Heart left ventricle (tissue), 13 donors: ENCODE measurements around the gene KMT5B.

ENCODE experiments used
- POLR2A ChIP-seq, 2 donors: fragments of 450-650 bp; IDR thresholded peaks; one replicate each; pipeline ENCODE4 v1.6.1; 2017; ENCODE audit warnings: antibody characterized with exemption in 2 of 2, mild to moderate bottlenecking in 2 of 2, moderate library complexity in 2 of 2
- TF ChIP-seq, protein P1 (sequence below), 12 donors: fragments of 200-600 bp; sonication (generic) in 4 of 12; IDR thresholded peaks; one replicate each; pipeline versions ENCODE4 v1.5.0 to v1.8.0; 2018 to 2022; ENCODE audit warnings: antibody characterized with exemption in 12 of 12, mild to moderate bottlenecking in 5 of 12
- donor health status: ischemic (EF 13 %, LVEDD 7.1; RV severe dilation, severe dysfunction).
- donor health status: DM: no; HTN: yes; CAD: no.
- donor health status: DM: no; HTN: no; CAD: no.
- donor health status: ischemic (EF 25% LVEDD 6.9; RV normal size, moderate dysfunction).
- donor health status: ischemic (EF 25% LVEDD 5.7; RV mildly dilated, moderate dysfunction).
- donor health status: ischemic (EF 35%, LVEDD 5.7; RV mildly dilated, moderate dysfunction).
- donor health status: nonischemic (EF 11% LVEDD 7.7; RV severe dilation, severe dysfunction).
- donor health status: DM: yes; HTN: yes; CAD: no.
- donor health status: PGD.
- donor health status: ischemic (EF 29% LVEDD 5.4; RV normal size, mild dysfunction).
- donor health status: nonischemic (EF 23%, LVEDD 6.1; RV moderate dilation, normal function).

DNA sequence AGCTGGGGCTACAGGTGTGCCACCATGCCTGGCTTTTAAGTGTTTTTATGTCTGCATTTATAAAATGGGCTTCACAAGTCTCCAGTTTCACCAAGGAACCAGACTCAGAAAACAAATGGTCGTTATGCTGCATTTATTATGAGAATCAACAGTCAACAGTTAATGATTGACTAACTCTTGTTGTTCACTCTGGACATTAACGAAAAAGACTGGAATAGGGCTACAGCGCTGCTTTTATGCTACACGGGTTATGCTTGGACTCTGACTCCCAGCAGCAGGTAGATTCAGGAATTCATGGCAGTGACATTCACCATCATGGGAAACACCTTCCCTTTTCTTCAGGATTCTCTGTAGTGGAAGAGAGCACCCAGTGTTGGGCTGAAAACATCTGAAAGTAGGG, 47.5 kb downstream of the KMT5B start:
- TF ChIP-seq POLR2A (IDR thresholded peaks at IDR 0.05): no peak
- TF ChIP-seq, protein P1, sequence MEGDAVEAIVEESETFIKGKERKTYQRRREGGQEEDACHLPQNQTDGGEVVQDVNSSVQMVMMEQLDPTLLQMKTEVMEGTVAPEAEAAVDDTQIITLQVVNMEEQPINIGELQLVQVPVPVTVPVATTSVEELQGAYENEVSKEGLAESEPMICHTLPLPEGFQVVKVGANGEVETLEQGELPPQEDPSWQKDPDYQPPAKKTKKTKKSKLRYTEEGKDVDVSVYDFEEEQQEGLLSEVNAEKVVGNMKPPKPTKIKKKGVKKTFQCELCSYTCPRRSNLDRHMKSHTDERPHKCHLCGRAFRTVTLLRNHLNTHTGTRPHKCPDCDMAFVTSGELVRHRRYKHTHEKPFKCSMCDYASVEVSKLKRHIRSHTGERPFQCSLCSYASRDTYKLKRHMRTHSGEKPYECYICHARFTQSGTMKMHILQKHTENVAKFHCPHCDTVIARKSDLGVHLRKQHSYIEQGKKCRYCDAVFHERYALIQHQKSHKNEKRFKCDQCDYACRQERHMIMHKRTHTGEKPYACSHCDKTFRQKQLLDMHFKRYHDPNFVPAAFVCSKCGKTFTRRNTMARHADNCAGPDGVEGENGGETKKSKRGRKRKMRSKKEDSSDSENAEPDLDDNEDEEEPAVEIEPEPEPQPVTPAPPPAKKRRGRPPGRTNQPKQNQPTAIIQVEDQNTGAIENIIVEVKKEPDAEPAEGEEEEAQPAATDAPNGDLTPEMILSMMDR (IDR thresholded peaks at IDR 0.05): no peak
